Measurements from ENCODE around the gene CRYGD.
"Not testable (repeated sequence)": the region's sequence is repeated elsewhere in the genome, so short reads cannot be mapped to it uniquely, and the experiment has no call there.

DNA sequence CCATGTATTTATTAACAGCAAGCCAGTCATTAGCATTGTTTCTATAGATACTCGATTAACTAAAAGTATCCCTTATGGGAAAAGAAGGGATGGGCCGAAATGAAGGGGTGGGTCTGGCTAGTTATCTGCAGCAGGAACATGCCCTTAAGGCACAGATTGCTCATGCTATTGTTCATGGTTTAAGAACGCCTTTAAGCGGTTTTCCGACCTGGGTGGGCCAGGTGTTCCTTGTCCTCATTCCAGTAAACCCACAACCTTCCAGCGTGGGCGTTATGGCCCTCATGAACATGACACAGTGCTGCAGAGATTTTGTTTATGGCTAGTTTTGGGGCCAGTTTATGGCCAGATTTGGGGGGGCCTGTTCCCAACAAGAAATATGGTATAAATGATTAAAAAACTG lies 14.0 kb upstream of the CRYGD start:
- TF ChIP-seq, protein P1, sequence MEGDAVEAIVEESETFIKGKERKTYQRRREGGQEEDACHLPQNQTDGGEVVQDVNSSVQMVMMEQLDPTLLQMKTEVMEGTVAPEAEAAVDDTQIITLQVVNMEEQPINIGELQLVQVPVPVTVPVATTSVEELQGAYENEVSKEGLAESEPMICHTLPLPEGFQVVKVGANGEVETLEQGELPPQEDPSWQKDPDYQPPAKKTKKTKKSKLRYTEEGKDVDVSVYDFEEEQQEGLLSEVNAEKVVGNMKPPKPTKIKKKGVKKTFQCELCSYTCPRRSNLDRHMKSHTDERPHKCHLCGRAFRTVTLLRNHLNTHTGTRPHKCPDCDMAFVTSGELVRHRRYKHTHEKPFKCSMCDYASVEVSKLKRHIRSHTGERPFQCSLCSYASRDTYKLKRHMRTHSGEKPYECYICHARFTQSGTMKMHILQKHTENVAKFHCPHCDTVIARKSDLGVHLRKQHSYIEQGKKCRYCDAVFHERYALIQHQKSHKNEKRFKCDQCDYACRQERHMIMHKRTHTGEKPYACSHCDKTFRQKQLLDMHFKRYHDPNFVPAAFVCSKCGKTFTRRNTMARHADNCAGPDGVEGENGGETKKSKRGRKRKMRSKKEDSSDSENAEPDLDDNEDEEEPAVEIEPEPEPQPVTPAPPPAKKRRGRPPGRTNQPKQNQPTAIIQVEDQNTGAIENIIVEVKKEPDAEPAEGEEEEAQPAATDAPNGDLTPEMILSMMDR (IDR thresholded peaks at IDR 0.05) = not testable (repeated sequence)
- not testable (repeated sequence) for TF ChIP-seq POLR2A (IDR thresholded peaks at IDR 0.05)

Data from adrenal gland (tissue), 5 donors.